ENCODE results near the gene KCTD2. TPM values are rescaled to one million over a fixed set of nuclear protein-coding genes. Genes with fewer than 3 reads are reported as not detected.

The KCTD2 gene
- total and polyA plus RNA-seq, 8 donors: 20.6 to 32.0 (median 27.0) TPM

GRCh38 chr17:75098861-75099260 lies 51.8 kb downstream of the KCTD2 start:
- Histone ChIP-seq H3K27ac (no peak overlapping the region), H3K9me3 (no peaks in the 10 kb centered on the region), H3K27me3 (no peaks in the 10 kb centered on the region), H3K4me3 (no peak overlapping the region), H3K36me3 (peaks cover 0 to 55% of the 10 kb centered on the region in 2 donors), H3K4me1 (peaks cover 8 to 45% of the 10 kb centered on the region in 2 donors)
- ATAC-seq: no peak
- TF ChIP-seq CTCF (IDR thresholded peaks at IDR 0.05): no peak
- no peak for DNase-seq
- intact Hi-C loops (cut with DNase I): no loop called here

DNA sequence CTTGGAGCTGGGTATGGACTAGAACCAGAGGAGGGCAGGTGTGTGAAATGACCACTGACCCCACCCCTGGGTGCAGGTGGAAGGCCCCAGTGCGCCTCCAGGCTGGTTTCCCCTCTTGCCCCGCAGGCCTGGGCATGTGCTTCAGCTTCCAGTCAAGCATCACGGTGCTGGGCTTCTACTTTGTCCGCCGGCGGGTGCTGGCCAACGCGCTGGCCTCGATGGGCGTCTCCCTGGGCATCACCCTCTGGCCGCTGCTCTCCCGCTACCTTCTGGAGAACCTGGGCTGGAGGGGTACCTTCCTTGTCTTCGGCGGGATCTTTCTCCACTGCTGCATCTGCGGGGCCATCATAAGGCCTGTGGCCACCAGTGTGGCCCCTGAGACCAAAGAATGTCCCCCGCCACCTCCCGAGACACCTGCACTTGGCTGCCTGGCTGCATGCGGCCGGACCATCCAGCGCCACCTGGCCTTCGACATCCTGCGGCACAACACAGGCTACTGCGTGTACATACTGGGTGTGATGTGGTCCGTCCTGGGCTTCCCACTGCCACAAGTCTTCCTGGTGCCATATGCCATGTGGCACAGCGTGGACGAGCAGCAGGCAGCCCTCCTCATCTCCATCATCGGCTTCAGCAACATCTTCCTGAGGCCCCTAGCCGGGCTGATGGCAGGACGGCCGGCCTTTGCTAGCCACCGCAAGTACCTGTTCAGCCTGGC lies 53.0 kb downstream of the KCTD2 start:
- H3K4me3 ChIP-seq: no peak overlapping the region
- peaks cover 8 to 41% of the 10 kb centered on the region in 2 donors for H3K4me1 ChIP-seq
- intact Hi-C loops (cut with DNase I): no loop called here
- H3K9me3 ChIP-seq: no peaks in the 10 kb centered on the region
- H3K36me3 ChIP-seq: peaks cover 0 to 57% of the 10 kb centered on the region in 2 donors
- DNase-seq: no peak
- no peak overlapping the region for H3K27ac ChIP-seq
- H3K27me3 ChIP-seq: no peaks in the 10 kb centered on the region
- ATAC-seq: no peak
- no peak for TF ChIP-seq CTCF (IDR thresholded peaks at IDR 0.05)

- Histone ChIP-seq H3K4me1 (peaks cover 0 to 30% of the 10 kb centered on the region in 2 donors), H3K9me3 (no peaks in the 10 kb centered on the region), H3K27me3 (no peaks in the 10 kb centered on the region), H3K27ac (peak overlapping the region in 1 of 2 donors; percentile 4), H3K4me3 (no peak overlapping the region), H3K36me3 (peaks cover 0 to 63% of the 10 kb centered on the region in 2 donors)
- no peak for DNase-seq
- TF ChIP-seq CTCF (IDR thresholded peaks at IDR 0.05): no peak
- intact Hi-C loops (cut with DNase I): no loop called here
- no peak for ATAC-seq
Measured at GRCh38 chr17:75102385-75102821, 55.4 kb downstream of the KCTD2 start.

DNA sequence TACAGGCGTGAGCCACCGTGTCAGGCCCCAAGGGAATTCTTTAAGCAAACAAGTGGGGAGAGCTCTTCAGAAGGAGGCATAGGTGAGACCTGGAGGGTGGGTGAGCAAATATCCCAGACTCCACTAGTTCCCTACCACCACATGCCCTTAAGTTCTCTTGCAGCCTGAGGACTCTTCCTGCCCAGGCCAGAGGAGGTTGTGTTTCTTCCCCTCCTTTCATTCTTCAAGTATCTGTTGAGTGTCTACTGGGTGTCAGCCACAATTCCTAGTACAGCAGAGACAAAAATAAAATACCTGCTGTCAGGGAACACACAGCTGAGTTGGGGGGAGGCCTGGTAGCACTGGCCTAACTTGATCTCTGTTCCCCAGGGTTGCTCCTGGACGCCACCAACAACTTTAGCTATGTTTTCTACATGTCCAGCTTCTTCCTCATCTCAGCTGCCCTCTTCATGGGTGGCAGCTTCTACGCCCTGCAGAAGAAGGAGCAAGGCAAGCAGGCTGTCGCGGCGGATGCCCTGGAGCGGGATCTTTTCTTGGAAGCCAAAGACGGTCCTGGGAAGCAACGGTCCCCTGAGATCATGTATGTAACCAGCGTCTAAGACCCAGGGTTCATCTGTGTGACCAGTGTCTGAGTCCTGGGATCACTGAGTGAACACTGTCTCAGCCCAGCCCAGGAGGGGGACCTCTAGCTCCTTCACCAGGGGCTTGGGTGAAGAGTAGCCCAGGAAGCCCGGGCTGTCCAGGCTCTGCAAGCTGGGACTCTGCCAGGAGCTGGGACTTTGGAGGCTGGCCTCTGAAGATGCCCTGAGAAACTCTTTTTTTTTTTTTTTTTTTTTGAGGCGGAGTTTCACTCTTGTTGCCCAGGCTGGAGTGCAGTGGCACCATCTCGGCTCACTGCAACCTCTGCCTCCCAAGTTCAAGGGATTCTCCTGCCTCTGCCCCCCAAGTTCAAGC lies 56.9 kb downstream of the KCTD2 start:
- ATAC-seq (peak; percentile 71), DNase-seq (no peak)
- no peaks in the 10 kb centered on the region for H3K9me3 ChIP-seq
- intact Hi-C loops (cut with DNase I): no loop called here
- peaks cover under 1 to 31% of the 10 kb centered on the region in 2 donors for H3K4me1 ChIP-seq
- peaks cover 0 to 50% of the 10 kb centered on the region in 2 donors for H3K36me3 ChIP-seq
- H3K4me3 ChIP-seq: no peak overlapping the region
- no peaks in the 10 kb centered on the region for H3K27me3 ChIP-seq
- TF ChIP-seq CTCF (IDR thresholded peaks at IDR 0.05): no peak
- H3K27ac ChIP-seq: no peak overlapping the region
